GM19372 (cell line): Measurements from ENCODE around the gene TMEM236.
"Not testable (repeated sequence)": the region's sequence is repeated elsewhere in the genome, so short reads cannot be mapped to it uniquely, and the experiment has no call there.

ENCODE experiments used
- ATAC-seq: cut with Tn5 transposase; IDR thresholded peaks from one replicate; pipeline ENCODE4 v1.9.1; 2021; ENCODE audit warnings: mild to moderate bottlenecking, low read depth, moderate library complexity; ENCODE audit not compliant: unreplicated experiment

The TMEM236 gene, protein sequence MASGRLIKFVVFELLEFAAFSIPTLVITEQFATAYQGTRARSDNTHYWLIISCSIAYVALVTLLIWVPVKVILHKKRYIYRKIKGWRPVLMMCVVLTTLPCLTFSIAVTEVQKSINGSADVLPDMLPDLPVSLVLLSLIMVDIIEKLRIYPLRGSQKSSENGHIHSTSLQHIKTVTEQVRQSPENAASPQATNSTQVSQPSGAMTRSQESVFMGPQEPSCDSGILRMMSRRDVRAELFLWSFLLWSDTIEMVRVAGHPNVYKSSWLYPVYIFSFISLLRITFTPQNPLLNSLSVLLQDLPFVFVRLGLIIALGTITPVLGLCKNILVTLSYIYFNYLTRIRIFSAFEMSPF

GRCh38 chr10:17751781-17752445 is at the start of gene TMEM236:
TMEM236 (plus strand) TSS chr10:17752201; CDS start chr10:17752296, 95 bp downstream.
- ATAC-seq = no peak

DNA sequence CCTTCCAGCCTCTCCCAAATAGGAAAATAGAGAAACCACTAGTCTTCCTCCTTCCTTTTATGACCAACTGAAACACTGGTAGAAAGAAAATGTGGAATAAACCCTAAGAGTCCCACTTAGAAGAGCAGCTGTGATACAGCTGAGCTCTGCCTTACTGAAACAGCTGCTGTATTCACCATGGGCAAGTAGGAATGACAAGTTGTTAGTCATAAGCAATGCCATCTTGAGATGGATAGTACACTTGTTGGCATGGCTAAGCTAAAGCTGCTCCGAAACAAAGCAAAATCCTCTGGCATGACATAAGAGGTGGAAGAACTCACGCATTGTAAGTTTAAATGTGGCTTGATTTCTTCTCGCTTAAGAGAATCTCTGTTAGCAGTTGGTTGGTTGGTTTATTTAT is 48.3 kb upstream of the TMEM236 start:
- ATAC-seq = no peak

DNA sequence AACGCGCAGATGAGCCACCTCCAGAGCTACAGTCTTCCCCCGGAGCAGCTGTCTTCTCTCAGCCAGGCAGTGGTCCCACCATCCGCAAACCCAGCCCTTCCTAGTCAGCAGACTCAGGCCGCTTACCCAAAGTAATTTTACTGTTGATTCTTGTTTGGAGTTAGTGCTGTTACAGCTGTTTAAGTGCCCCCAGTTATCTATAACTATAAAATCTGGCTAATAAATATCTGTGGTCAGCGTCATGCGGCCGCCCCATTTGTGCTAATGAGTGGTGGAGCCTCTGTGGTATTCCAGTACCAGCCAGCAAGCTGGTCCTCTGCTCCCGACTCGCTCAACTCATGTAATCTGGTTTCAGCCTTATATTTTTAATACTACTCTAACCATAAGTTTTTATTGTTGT is 43.2 kb upstream of the TMEM236 start:
- ATAC-seq = no peak

- no peak for ATAC-seq
Measured at GRCh38 chr10:17709492-17709891, 42.5 kb upstream of the TMEM236 start.

- ATAC-seq = no peak
Measured at GRCh38 chr10:17710181-17710580, 41.8 kb upstream of the TMEM236 start.

DNA sequence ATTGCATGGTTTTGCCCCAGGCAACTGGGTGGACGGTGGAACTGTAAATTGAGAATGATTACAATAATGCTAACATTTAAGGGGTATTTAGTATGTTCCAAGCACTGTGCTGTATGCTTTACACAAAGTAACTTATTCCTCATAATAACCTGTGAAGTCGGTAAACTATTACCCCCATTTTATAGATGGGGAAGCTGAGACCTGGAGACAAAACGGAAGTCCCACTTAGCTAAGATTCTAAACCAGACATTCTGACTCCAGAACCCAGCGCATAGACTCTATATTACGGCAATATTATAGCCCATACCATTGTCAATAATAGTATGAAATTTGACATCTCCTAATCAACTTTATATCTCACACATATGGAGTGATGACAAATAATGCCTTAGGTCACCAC is 39.9 kb upstream of the TMEM236 start:
- ATAC-seq = no peak

DNA sequence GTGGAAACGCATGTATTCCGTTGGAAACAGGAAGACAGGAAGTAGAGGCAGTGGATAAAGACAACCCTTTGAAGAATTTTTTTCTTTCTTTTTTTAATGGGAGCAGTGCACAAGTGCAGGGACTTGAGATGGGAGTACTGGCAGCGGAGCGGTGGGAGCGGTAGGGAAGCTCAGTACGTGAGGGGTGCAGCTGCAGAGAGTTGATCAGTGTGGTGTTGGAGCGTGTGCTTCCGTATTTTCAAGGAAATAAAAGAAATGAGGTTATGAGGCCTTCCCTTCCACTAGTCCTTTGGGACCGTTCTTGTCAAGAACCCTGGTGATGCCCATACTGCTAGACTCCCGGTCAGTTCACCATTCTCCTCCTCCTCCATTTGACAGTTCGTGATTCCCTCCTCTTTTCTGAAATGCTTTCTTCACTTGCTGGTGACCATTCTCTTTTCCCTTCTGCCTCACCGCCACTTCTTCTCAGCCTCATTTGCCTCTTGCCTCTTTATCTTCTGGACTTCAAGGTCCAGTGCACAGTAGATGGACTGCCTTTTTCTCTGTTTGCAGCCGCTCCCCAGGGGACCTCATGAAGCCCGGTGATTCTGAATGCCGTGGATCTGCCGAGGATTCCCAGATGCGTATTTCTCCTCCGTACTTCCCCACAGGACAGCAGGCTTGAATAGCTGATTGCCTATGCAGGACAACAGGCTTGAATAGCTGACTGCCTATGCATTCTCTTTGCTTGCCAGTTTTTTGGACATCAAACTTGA is 39.1 kb upstream of the TMEM236 start:
- ATAC-seq = no peak

GRCh38 chr10:17713758-17714157 is 38.2 kb upstream of the TMEM236 start:
- no peak for ATAC-seq

DNA sequence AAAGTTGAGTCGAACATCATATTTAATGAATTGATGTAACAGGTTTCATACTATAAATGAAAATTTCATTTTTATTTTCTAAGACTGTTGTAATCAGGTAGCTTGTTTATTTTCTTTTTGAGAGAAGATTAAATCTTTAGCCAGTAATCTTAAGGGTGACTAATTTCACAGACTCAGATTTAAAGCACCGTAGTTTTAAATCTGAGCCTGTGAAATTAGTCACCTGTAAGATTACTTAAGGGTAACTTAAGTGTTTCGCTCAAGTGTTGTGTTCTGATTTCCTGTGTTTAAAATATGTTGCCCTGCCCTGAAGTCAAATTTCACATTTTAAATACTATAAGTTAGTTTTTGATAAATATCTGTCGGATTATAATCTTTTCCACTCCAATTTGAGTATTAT is 35.8 kb upstream of the TMEM236 start:
- ATAC-seq = no peak

DNA sequence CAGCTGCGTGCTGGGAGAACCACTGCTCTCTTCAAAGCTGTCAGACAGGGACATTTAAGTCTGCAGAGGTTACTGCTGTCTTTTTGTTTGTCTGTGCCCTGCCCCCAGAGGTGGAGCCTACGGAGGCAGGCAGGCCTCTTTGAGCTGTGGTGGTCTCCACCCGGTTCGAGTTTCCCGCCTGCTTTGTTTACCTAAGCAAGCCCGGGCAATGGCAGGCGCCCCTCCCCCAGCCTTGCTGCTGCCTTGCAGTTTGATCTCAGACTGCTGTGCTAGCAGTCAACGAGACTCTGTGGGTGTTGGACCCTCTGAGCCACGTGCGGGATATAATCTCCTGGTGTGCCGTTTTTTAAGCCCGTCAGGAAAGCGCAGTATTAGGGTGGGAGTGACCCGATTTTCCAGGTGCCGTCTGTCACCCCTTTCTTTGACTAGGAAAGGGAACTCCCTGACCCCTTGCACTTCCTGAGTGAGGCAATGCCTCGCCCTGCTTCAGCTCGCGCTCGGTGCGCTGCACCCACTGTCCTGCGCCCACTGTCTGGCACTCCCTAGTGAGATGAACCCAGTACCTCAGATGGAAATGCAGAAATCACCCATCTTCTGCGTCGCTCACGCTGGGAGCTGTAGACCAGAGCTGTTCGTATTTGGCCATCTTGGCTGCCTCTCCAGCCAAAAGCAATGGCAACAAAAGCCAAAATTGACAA is 29.5 kb upstream of the TMEM236 start:
- ATAC-seq = not testable (repeated sequence)

DNA sequence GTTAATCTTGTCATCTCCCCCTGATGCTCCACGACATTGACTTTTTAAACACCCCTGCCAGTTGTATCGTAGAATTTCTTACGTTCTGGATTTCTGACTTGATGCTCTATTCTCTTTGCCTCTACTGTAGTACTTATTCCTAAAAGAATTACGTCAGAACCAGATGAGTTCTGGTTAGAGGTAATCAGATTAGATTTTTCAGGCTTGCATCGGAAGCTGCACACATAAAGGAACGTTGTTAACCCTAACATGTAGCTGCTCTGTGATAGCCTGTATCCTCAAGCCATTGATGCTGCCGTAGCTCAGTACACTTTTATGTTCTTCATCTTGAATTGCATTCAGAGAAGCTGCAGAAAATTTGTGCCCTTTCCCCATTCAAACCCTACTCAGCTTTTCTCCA is 26.3 kb upstream of the TMEM236 start:
- no peak for ATAC-seq

DNA sequence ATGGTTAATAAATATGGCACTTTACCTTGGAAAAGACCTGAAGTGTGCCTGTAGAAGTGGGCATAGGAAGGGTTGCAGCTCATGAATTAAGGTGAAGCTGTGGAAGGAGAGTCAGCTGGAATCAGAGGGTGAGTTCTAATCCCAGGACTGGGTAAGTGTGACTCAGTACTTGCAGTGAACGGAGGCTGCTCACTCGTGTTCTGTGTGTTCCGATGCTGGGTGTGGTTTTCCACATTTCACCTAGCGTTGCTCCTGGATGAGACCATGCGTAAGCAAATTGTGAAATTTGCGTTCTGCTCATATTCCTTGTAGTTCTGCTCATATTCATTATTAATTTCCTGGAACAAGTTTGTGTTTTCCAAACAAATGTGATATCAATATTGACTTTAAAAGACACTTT is 22.4 kb upstream of the TMEM236 start:
- ATAC-seq = no peak

GRCh38 chr10:17730667-17731066 is 21.3 kb upstream of the TMEM236 start:
- ATAC-seq = no peak

- ATAC-seq = no peak
Measured at GRCh38 chr10:17731331-17732020, 20.5 kb upstream of the TMEM236 start.

DNA sequence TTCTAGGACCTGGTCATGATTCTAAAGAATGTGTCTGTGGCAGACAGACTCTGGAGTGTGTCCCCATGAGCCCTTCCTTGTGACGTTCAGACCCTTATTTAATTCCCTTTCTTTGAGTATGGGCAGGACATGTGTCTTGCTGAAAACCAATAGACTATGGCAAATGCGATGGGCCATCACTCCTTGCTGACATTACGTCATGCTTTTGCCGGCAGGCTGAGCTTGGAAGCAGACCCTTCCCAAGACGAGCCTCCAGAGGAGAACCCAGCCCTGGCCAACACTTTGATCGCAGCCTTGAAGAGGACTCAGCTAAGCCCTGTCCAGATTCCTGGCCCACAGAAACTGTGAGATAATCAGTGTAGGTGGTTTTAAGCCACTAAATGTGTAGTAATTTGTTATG is 18.4 kb upstream of the TMEM236 start:
- ATAC-seq = no peak

GRCh38 chr10:17734432-17735080 is 17.4 kb upstream of the TMEM236 start:
- ATAC-seq = no peak

- ATAC-seq = no peak
Measured at GRCh38 chr10:17735166-17735941, 16.6 kb upstream of the TMEM236 start.

- no peak for ATAC-seq
Measured at GRCh38 chr10:17736223-17736622, 15.8 kb upstream of the TMEM236 start.
